Neural progenitor cell (in vitro differentiated cells): ENCODE results near the gene GP2. TPM values are rescaled to one million over a fixed set of nuclear protein-coding genes. Genes with fewer than 3 reads are reported as not detected.
"Not testable (repeated sequence)": the region's sequence is repeated elsewhere in the genome, so short reads cannot be mapped to it uniquely, and the experiment has no call there.

Source experiments
- DNase-seq: peaks from one replicate; pipeline ENCODE4 v3.0.0-alpha.2; 2016; ENCODE audit warnings: low spot score
- H2AFZ ChIP-seq: fragments of 200-600 bp; sonication (generic); replicated peaks from 2 replicates; pipeline ENCODE4 v1.6.1; 2016; ENCODE audit warnings: antibody characterized with exemption
- H3F3A ChIP-seq: fragments of 200-600 bp; sonication (generic); 2 replicates; pipeline ENCODE4 v1.6.1; 2016; ENCODE audit warnings: antibody characterized with exemption, low read depth
- H3K27ac ChIP-seq: fragments of 200-600 bp; sonication (generic); 2 replicates; pipeline ENCODE4 v1.5.1; 2016; ENCODE audit warnings: mild to moderate bottlenecking
- H3K27me3 ChIP-seq: fragments of 200-600 bp; sonication (generic); 2 replicates; pipeline ENCODE4 v1.6.1; 2016; ENCODE audit warnings: mild to moderate bottlenecking, moderate library complexity
- H3K36me3 ChIP-seq: fragments of 200-600 bp; sonication (generic); 2 replicates; pipeline ENCODE4 v1.5.1; 2016
- H3K4me1 ChIP-seq: fragments of 200-600 bp; sonication (generic); 2 replicates; pipeline ENCODE4 v1.6.1; 2016; ENCODE audit warnings: mixed run types
- H3K4me2 ChIP-seq: fragments of 200-600 bp; sonication (generic); 2 replicates; pipeline ENCODE4 v1.6.1; 2016
- H3K4me3 ChIP-seq: fragments of 200-600 bp; sonication (generic); 2 replicates; pipeline ENCODE4 v1.5.1; 2016
- H3K79me2 ChIP-seq: fragments of 200-600 bp; sonication (generic); 2 replicates; pipeline ENCODE4 v1.6.1; 2016; ENCODE audit warnings: low read depth
- H3K9ac ChIP-seq: fragments of 200-600 bp; sonication (generic); 2 replicates; pipeline ENCODE4 v1.6.1; 2016
- H3K9me3 ChIP-seq: fragments of 200-600 bp; sonication (generic); 2 replicates; pipeline ENCODE4 v1.5.1; 2016; ENCODE audit warnings: low read depth
- H4K20me1 ChIP-seq: fragments of 200-600 bp; sonication (generic); 2 replicates; pipeline ENCODE4 v1.6.1; 2016; ENCODE audit warnings: low read depth
- H3K27ac Mint-ChIP-seq: 3 replicates; pipeline ENCODE4 v1.8.0; 2021; ENCODE audit warnings: mixed read lengths
- H3K27me3 Mint-ChIP-seq: 2 replicates; pipeline ENCODE4 v1.8.0; 2022; ENCODE audit warnings: low read depth, mild to moderate bottlenecking, inconsistent platforms, moderate library complexity, mixed read lengths; ENCODE audit not compliant: insufficient read depth
- H3K36me3 Mint-ChIP-seq: 3 replicates; pipeline ENCODE4 v1.8.0; 2021; ENCODE audit warnings: mixed read lengths
- H3K4me1 Mint-ChIP-seq: 3 replicates; pipeline ENCODE4 v1.8.0; 2021; ENCODE audit warnings: mixed read lengths
- H3K4me3 Mint-ChIP-seq: 3 replicates; pipeline ENCODE4 v1.8.0; 2021; ENCODE audit warnings: mild to moderate bottlenecking, moderate library complexity, mixed read lengths
- H3K9me3 Mint-ChIP-seq: 3 replicates; pipeline ENCODE4 v1.8.0; 2020; ENCODE audit warnings: mixed read lengths
- EZH2 ChIP-seq: fragments of 200-600 bp; sonication (generic); IDR thresholded peaks from 2 replicates; pipeline ENCODE4 v1.6.1; 2017; ENCODE audit warnings: antibody characterized with exemption, mild to moderate bottlenecking, moderate library complexity
- EZH2phosphoT487 ChIP-seq: fragments of 200-600 bp; sonication (generic); IDR thresholded peaks from 2 replicates; pipeline ENCODE4 v1.6.1; 2017; ENCODE audit warnings: antibody characterized with exemption
- total RNA-seq: library from RNA; depleted of rRNA; stranded (reverse); fragments of >200 nt; gene quantifications from 2 replicates; pipeline ENCODE4 v1.2.3, GENCODE V29; 2015; ENCODE audit warnings: low replicate concordance
- TF ChIP-seq, protein P1 (sequence below): fragments of 200-600 bp; sonication (generic); IDR thresholded peaks from 2 replicates; pipeline ENCODE4 v1.5.1; 2017; ENCODE audit warnings: antibody characterized with exemption, mild to moderate bottlenecking

GP2 gene
- total RNA-seq, 1 donor from 2014 or later: not detected

DNA sequence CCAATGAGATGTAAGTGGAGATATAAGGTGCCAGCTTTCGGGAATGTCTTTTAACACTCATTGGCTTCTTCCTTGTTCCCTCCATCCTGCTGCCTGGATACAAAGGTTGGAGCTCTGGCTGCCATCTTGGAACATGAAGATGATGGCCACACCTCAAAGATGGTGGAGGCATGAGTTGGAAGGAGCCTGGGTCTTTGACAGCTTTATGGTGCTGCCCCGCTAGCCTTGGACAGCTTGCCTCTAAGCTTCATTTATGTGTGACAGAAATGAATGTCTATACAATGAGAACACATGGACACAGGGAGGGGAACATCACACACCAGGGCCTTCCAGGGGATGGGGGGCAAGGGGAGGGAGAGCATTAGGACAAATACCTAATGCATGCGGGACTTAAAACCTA lies 13.6 kb downstream of the GP2 start:
- H3K27me3 ChIP-seq: no peaks in the 10 kb centered on the region
- no peaks in the 10 kb centered on the region for H3K36me3 Mint-ChIP-seq
- no peak overlapping the region for H3K4me2 ChIP-seq
- no peak overlapping the region for H3K9ac ChIP-seq
- no peak overlapping the region for H3K4me3 Mint-ChIP-seq
- no peaks in the 10 kb centered on the region for H3K4me1 Mint-ChIP-seq
- no peaks in the 10 kb centered on the region for H3F3A ChIP-seq
- H3K9me3 ChIP-seq: no peaks in the 10 kb centered on the region
- H4K20me1 ChIP-seq: no peaks in the 10 kb centered on the region
- no peaks in the 10 kb centered on the region for H3K4me1 ChIP-seq
- H3K27me3 Mint-ChIP-seq: peaks cover 4% of the 10 kb centered on the region
- no peak for DNase-seq
- no peak overlapping the region for H3K27ac ChIP-seq
- H3K27ac Mint-ChIP-seq: no peak overlapping the region
- no peaks in the 10 kb centered on the region for H3K9me3 Mint-ChIP-seq
- H3K36me3 ChIP-seq: no peaks in the 10 kb centered on the region
- no peaks in the 10 kb centered on the region for H3K79me2 ChIP-seq
- TF ChIP-seq EZH2phosphoT487: no peak
- no peak for TF ChIP-seq EZH2
- TF ChIP-seq, protein P1, sequence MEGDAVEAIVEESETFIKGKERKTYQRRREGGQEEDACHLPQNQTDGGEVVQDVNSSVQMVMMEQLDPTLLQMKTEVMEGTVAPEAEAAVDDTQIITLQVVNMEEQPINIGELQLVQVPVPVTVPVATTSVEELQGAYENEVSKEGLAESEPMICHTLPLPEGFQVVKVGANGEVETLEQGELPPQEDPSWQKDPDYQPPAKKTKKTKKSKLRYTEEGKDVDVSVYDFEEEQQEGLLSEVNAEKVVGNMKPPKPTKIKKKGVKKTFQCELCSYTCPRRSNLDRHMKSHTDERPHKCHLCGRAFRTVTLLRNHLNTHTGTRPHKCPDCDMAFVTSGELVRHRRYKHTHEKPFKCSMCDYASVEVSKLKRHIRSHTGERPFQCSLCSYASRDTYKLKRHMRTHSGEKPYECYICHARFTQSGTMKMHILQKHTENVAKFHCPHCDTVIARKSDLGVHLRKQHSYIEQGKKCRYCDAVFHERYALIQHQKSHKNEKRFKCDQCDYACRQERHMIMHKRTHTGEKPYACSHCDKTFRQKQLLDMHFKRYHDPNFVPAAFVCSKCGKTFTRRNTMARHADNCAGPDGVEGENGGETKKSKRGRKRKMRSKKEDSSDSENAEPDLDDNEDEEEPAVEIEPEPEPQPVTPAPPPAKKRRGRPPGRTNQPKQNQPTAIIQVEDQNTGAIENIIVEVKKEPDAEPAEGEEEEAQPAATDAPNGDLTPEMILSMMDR: no peak
- no peak overlapping the region for H3K4me3 ChIP-seq
- H2AFZ ChIP-seq: no peak overlapping the region

- not testable (repeated sequence) for H3K9me3 ChIP-seq, H3K27me3 Mint-ChIP-seq, H3K9ac ChIP-seq, H3K4me1 ChIP-seq, H4K20me1 ChIP-seq, H3K4me3 ChIP-seq, H3K4me1 Mint-ChIP-seq, H3K27ac Mint-ChIP-seq, H3K9me3 Mint-ChIP-seq, DNase-seq, H3K36me3 Mint-ChIP-seq, H3K27ac ChIP-seq, H3K27me3 ChIP-seq, H2AFZ ChIP-seq, H3K4me3 Mint-ChIP-seq, H3K4me2 ChIP-seq, H3F3A ChIP-seq, H3K36me3 ChIP-seq, H3K79me2 ChIP-seq
Measured at GRCh38 chr16:20312536-20313095, 14.7 kb downstream of the GP2 start.

DNA sequence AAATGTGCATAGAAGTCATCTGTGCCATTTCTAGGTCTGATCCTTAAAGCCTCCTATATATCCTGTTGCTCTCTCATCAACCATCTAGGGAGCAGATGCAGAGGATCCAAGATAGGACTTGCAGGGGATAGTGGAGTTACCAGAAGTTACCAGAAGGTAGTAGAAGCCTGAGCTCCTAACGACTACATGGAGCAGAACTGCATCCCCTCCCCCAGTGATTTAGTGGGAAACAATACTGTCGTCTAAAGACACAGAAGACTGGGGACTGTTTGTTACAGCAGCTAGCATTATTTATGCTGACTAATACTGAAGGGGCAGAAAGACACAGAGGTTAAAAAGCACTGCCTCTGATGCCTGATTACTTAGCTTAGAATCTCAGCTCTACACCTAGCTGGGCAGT lies 15.8 kb downstream of the GP2 start:
- no peak for DNase-seq
- Mint-ChIP-seq H3K36me3 (no peaks in the 10 kb centered on the region), H3K4me3 (no peak overlapping the region), H3K27me3 (peaks cover 4% of the 10 kb centered on the region), H3K4me1 (no peaks in the 10 kb centered on the region), H3K9me3 (no peaks in the 10 kb centered on the region), H3K27ac (no peak overlapping the region)
- no peak for TF ChIP-seq EZH2
- no peak for TF ChIP-seq EZH2phosphoT487
- TF ChIP-seq, protein P1: no peak
- H3K27me3 ChIP-seq: no peaks in the 10 kb centered on the region
- no peaks in the 10 kb centered on the region for H3K4me1 ChIP-seq
- no peak overlapping the region for H3K4me2 ChIP-seq
- H3K27ac ChIP-seq: no peak overlapping the region
- no peaks in the 10 kb centered on the region for H3K36me3 ChIP-seq
- no peaks in the 10 kb centered on the region for H3K9me3 ChIP-seq
- H3K4me3 ChIP-seq: no peak overlapping the region
- no peak overlapping the region for H3K9ac ChIP-seq
- no peaks in the 10 kb centered on the region for H4K20me1 ChIP-seq
- H2AFZ ChIP-seq: no peak overlapping the region
- no peaks in the 10 kb centered on the region for H3K79me2 ChIP-seq
- no peaks in the 10 kb centered on the region for H3F3A ChIP-seq

DNA sequence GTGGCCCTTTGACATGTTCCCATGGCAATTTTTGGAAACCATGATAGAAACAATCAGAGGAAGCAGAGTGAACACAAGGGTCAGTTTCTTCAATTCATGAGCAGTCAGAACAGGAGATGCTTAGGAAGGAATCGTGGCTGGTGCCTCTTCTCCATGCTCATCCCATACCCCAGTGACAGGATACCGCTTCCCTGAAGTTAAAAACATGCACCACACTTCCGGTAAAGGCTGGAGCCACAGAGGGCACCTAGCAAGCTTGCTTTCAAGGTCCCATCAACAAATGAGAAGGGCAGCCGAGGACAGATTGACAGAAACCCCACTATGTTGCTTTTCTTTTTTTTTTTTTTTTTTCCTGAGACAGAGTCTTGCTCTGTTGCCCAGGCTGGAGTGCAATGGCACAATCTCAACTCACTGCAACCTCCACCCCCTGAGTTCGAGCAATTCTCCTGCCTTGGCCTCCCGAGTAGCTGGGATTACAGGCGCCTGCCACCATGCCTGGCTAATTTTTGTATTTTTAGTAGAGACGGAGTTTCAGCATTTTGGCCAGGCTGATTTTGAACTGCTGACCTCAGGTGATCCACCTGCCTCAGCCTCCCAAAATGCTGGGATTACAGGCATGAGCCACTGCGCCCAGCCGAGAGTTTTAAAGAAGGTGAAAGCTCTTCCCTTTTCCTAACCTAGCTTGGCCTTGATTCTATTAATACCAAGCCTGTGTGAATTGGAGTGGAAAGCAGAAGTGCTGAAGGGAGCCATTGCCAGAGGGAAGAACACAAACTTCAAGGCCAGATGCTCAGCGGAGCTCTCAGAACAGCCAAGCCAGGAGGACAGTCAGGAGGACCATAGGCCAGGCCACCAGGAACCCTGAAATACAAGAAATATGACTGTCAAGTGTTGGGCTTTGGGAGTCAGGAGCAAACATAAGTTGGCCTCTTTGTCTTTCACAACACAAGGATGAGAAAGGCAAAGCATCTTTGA lies 16.6 kb downstream of the GP2 start:
- H4K20me1 ChIP-seq: no peaks in the 10 kb centered on the region
- TF ChIP-seq, protein P1: no peak
- no peak for TF ChIP-seq EZH2
- no peak for TF ChIP-seq EZH2phosphoT487
- no peaks in the 10 kb centered on the region for H3K79me2 ChIP-seq
- H2AFZ ChIP-seq: no peak overlapping the region
- H3K4me3 ChIP-seq: no peak overlapping the region
- Mint-ChIP-seq H3K9me3 (no peaks in the 10 kb centered on the region), H3K36me3 (no peaks in the 10 kb centered on the region), H3K27ac (no peak overlapping the region), H3K4me3 (no peak overlapping the region), H3K4me1 (no peaks in the 10 kb centered on the region), H3K27me3 (peaks cover 6% of the 10 kb centered on the region)
- H3F3A ChIP-seq: no peaks in the 10 kb centered on the region
- no peaks in the 10 kb centered on the region for H3K27me3 ChIP-seq
- no peaks in the 10 kb centered on the region for H3K36me3 ChIP-seq
- H3K9me3 ChIP-seq: no peaks in the 10 kb centered on the region
- DNase-seq: no peak
- H3K27ac ChIP-seq: no peak overlapping the region
- no peak overlapping the region for H3K4me2 ChIP-seq
- H3K9ac ChIP-seq: no peak overlapping the region
- H3K4me1 ChIP-seq: no peaks in the 10 kb centered on the region
